ENCODE results near the gene SCARB1. TPM values are rescaled to one million over a fixed set of nuclear protein-coding genes. Genes with fewer than 3 reads are reported as not detected.

SCARB1 gene
- total and polyA plus RNA-seq, 2 experiments from 2014 or later: 31.0 to 62.5 TPM

- TF ChIP-seq, protein P1, sequence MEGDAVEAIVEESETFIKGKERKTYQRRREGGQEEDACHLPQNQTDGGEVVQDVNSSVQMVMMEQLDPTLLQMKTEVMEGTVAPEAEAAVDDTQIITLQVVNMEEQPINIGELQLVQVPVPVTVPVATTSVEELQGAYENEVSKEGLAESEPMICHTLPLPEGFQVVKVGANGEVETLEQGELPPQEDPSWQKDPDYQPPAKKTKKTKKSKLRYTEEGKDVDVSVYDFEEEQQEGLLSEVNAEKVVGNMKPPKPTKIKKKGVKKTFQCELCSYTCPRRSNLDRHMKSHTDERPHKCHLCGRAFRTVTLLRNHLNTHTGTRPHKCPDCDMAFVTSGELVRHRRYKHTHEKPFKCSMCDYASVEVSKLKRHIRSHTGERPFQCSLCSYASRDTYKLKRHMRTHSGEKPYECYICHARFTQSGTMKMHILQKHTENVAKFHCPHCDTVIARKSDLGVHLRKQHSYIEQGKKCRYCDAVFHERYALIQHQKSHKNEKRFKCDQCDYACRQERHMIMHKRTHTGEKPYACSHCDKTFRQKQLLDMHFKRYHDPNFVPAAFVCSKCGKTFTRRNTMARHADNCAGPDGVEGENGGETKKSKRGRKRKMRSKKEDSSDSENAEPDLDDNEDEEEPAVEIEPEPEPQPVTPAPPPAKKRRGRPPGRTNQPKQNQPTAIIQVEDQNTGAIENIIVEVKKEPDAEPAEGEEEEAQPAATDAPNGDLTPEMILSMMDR (conservative IDR thresholded peaks at IDR 0.05; ENCODE audit: low read depth in 2 of 2): no peak
- no peak for TF ChIP-seq POLR2AphosphoS5 (IDR thresholded peaks at IDR 0.05; ENCODE audit: low read depth)
- no peak for TF ChIP-seq JUNB (IDR thresholded peaks at IDR 0.05; ENCODE audit: unreplicated experiment)
- no peak for TF ChIP-seq CREB1 (CRISPR knock-in tag; IDR thresholded peaks at IDR 0.05; ENCODE audit: low read depth)
- TF ChIP-seq, protein P2, sequence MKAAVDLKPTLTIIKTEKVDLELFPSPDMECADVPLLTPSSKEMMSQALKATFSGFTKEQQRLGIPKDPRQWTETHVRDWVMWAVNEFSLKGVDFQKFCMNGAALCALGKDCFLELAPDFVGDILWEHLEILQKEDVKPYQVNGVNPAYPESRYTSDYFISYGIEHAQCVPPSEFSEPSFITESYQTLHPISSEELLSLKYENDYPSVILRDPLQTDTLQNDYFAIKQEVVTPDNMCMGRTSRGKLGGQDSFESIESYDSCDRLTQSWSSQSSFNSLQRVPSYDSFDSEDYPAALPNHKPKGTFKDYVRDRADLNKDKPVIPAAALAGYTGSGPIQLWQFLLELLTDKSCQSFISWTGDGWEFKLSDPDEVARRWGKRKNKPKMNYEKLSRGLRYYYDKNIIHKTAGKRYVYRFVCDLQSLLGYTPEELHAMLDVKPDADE (IDR thresholded peaks at IDR 0.05): no peak
Measured at GRCh38 chr12:124847113-124848074, 16.3 kb downstream of the SCARB1 start (continued).

DNA sequence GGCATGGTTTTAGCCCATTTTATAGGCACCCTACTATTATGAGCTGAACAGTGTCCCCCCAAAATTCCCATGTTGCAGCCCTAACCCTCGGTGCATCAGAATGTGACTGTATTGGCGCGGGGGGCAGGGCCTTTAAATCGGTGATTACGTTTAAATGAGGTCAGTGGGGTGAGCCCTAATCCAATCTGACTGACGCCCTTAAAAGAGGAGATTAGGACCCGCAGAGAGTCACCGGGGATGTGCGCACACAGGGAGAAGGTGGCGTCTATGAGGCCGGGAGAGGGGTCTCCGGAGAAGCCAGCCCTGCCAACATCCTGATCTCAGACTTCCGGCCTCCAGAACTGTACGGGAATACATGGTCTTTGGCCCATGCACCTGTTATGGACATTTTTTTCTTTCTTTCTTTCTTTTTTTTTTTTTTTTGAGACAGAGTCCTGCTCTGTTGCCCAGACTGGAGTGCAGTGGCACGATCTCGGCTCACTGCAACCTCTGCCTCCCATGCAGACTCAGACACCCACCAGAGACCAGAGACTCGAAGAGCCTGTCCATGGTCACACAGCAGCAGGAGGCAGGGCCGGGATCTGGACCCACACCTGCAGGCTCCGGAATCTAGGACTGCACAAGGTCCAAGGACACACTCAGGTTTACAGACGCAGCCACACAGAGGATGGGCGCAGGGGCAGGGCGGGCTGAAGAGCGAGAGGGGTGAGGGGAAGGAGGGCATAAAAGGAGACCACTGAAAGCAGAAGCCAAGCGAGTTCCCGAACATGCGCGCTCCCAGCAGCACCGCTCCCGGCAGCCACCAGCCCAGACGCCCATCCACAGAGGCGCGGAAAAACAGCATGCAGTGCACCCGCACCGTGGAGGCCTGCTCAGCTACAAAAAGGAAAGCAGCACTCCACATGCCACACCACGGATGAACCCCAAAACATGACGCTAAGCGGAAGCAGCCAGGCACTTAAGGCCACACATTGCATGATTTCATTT is 19.0 kb downstream of the SCARB1 start:
- Histone ChIP-seq H3K4me1 (ENCODE audit: insufficient read depth) (no peaks in the 10 kb centered on the region; the same call in 1 of the 2 replicates), H3K4me2 (no peak overlapping the region), H3K27me3 (ENCODE audit: insufficient read depth) (no peaks in the 10 kb centered on the region), H3K9me2 (ENCODE audit: insufficient read depth) (no peaks in the 10 kb centered on the region), H3K27ac (ENCODE audit: low read depth) (0 out of 2 replicates have a peak overlapping the region, but pooled peaks have one; percentile 9), H3K79me2 (replicated peaks; ENCODE audit: insufficient read depth) (peaks cover 15% of the 10 kb centered on the region), H3F3A (replicated peaks; ENCODE audit: low read depth) (no peaks in the 10 kb centered on the region), H4K20me1 (replicated peaks; ENCODE audit: insufficient read depth) (no peaks in the 10 kb centered on the region; the same call in 1 of the 2 replicates), H2AFZ (no peak overlapping the region), H3K4me3 (no peak overlapping the region), H3K36me3 (ENCODE audit: insufficient read depth) (no peaks in the 10 kb centered on the region)
- Mint-ChIP-seq H3K27ac (0 out of 2 replicates have a peak overlapping the region, but pooled peaks have one; percentile 59), H3K4me3 (no peak overlapping the region), H3K9me3 (no peaks in the 10 kb centered on the region; the same call in 2 of the 3 replicates), H3K4me1 (peaks cover 18% of the 10 kb centered on the region), H3K27me3 (ENCODE audit: insufficient read depth, low read depth, poor library complexity) (peaks cover 13% of the 10 kb centered on the region), H3K36me3 (ENCODE audit: low read depth) (peaks cover 3% of the 10 kb centered on the region; the same call in 2 of the 3 replicates)
- DNase-seq (ENCODE audit: low spot score): no peak
- TF ChIP-seq CREB1 (CRISPR knock-in tag; IDR thresholded peaks at IDR 0.05; ENCODE audit: low read depth) (no peak), NANOG (IDR thresholded peaks at IDR 0.05; ENCODE audit: borderline replicate concordance) (no peak), EZH2 (IDR thresholded peaks at IDR 0.05; ENCODE audit: low read depth, unreplicated experiment) (no peak), EZH2phosphoT487 (IDR thresholded peaks at IDR 0.05; ENCODE audit: unreplicated experiment) (no peak), ZNF331 (CRISPR knock-in tag; IDR thresholded peaks at IDR 0.05; ENCODE audit: low read depth) (no peak), REST (IDR thresholded peaks at IDR 0.05; ENCODE audit: unreplicated experiment) (no peak)
- TF ChIP-seq, protein P1 (conservative IDR thresholded peaks at IDR 0.05; ENCODE audit: low read depth in 2 of 2): no peak
- ATAC-seq: no peak

Data from GM23338 (cell line).